HCT116 (cell line): ENCODE results near the gene UBE3B.

Source experiments
- CEBPB ChIP-seq: IDR thresholded peaks from 2 replicates; pipeline ENCODE4 v1.6.1; 2012; ENCODE audit warnings: low read depth
- EGR1 ChIP-seq: IDR thresholded peaks from 2 replicates; pipeline ENCODE4 v1.6.1; 2012; ENCODE audit warnings: low read depth
- EZH2 ChIP-seq: fragments of 200-600 bp; sonication (generic); IDR thresholded peaks from 2 replicates; pipeline ENCODE4 v1.6.1; 2017; ENCODE audit warnings: antibody characterized with exemption, mixed run types
- JUND ChIP-seq: IDR thresholded peaks from 2 replicates; pipeline ENCODE4 v1.6.1; 2012
- POLR2A ChIP-seq: IDR thresholded peaks from 2 replicates; pipeline ENCODE4 v1.7.0; 2011; ENCODE audit warnings: borderline replicate concordance; ENCODE audit not compliant: insufficient read depth, insufficient read length; ENCODE audit errors: extremely low read depth
- POLR2AphosphoS5 ChIP-seq: IDR thresholded peaks from 2 replicates; pipeline ENCODE4 v1.6.1; 2011; ENCODE audit warnings: mild to moderate bottlenecking, low read depth, low read length, moderate library complexity
- SIN3A ChIP-seq: IDR thresholded peaks from 2 replicates; pipeline ENCODE4 v1.6.1; 2012; ENCODE audit warnings: low read depth
- YY1 ChIP-seq: IDR thresholded peaks from 2 replicates; pipeline ENCODE4 v1.6.1; 2011; ENCODE audit warnings: low read length, low read depth, moderate library complexity, mild to moderate bottlenecking; ENCODE audit not compliant: insufficient replicate concordance; ENCODE audit errors: extremely low read depth
- ZNF274 ChIP-seq: fragments of 200-500 bp; sonication (Bioruptor generic); IDR thresholded peaks from 2 replicates; pipeline ENCODE4 v1.6.1; 2014; ENCODE audit warnings: mild to moderate bottlenecking, low read depth, low read length, inconsistent platforms
- TF ChIP-seq, protein P1 (sequence below), 3 experiments: fragments of 200-600 bp in 1 of 3; sonication (generic) in 1 of 3; IDR thresholded peaks in 2 of 3; conservative IDR thresholded peaks in 1 of 3; 2 replicates each; pipeline ENCODE4 v1.5.1; 2012 to 2017; ENCODE audit warnings: low read depth in 2 of 3, low read length in 2 of 3, antibody characterized with exemption in 1 of 3, borderline replicate concordance in 1 of 3, control low read depth in 1 of 3, mild to moderate bottlenecking in 1 of 3, mixed read lengths in 1 of 3, mixed run types in 1 of 3, moderate library complexity in 1 of 3; ENCODE audit not compliant: insufficient read depth in 1 of 3
- TF ChIP-seq, protein P2 (sequence below): IDR thresholded peaks from 2 replicates; pipeline ENCODE4 v1.6.1; 2012; ENCODE audit warnings: low read depth
- TF ChIP-seq, protein P3 (sequence below): IDR thresholded peaks from 2 replicates; pipeline ENCODE4 v1.6.1; 2012

DNA sequence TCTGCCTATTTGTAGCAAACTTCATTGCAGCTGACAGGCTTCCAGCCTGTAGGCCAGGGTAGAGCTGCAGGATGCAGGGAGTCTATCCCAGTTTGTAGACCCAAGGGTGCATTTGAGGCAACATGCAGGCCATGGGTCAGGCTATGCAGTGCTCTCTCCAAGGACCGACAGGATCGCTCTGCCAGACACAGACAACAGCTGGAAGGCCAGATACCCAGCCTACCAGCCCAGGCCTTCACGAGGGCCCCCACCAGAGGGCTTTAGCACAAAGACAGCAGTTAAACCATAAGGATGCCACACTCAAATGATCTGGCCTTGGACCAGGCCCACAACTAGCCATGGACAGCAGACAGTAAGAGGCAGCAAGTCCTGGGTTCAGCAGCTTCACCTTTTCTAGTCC, 10.6 kb upstream of the UBE3B start:
- TF ChIP-seq, protein P1, sequence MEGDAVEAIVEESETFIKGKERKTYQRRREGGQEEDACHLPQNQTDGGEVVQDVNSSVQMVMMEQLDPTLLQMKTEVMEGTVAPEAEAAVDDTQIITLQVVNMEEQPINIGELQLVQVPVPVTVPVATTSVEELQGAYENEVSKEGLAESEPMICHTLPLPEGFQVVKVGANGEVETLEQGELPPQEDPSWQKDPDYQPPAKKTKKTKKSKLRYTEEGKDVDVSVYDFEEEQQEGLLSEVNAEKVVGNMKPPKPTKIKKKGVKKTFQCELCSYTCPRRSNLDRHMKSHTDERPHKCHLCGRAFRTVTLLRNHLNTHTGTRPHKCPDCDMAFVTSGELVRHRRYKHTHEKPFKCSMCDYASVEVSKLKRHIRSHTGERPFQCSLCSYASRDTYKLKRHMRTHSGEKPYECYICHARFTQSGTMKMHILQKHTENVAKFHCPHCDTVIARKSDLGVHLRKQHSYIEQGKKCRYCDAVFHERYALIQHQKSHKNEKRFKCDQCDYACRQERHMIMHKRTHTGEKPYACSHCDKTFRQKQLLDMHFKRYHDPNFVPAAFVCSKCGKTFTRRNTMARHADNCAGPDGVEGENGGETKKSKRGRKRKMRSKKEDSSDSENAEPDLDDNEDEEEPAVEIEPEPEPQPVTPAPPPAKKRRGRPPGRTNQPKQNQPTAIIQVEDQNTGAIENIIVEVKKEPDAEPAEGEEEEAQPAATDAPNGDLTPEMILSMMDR (IDR thresholded peaks at IDR 0.05 in 2 of 3, conservative IDR thresholded peaks at IDR 0.05 in 1 of 3; ENCODE audit: borderline replicate concordance in 1 of 3, insufficient read depth in 1 of 3, low read depth in 2 of 3, low read length in 2 of 3), result no peak
- TF ChIP-seq ZNF274 (no peak), POLR2A (no peak), POLR2AphosphoS5 (no peak), CEBPB (no peak), EZH2 (no peak), YY1 (no peak), SIN3A (no peak), JUND (no peak), EGR1 (no peak)
- TF ChIP-seq, protein P2, sequence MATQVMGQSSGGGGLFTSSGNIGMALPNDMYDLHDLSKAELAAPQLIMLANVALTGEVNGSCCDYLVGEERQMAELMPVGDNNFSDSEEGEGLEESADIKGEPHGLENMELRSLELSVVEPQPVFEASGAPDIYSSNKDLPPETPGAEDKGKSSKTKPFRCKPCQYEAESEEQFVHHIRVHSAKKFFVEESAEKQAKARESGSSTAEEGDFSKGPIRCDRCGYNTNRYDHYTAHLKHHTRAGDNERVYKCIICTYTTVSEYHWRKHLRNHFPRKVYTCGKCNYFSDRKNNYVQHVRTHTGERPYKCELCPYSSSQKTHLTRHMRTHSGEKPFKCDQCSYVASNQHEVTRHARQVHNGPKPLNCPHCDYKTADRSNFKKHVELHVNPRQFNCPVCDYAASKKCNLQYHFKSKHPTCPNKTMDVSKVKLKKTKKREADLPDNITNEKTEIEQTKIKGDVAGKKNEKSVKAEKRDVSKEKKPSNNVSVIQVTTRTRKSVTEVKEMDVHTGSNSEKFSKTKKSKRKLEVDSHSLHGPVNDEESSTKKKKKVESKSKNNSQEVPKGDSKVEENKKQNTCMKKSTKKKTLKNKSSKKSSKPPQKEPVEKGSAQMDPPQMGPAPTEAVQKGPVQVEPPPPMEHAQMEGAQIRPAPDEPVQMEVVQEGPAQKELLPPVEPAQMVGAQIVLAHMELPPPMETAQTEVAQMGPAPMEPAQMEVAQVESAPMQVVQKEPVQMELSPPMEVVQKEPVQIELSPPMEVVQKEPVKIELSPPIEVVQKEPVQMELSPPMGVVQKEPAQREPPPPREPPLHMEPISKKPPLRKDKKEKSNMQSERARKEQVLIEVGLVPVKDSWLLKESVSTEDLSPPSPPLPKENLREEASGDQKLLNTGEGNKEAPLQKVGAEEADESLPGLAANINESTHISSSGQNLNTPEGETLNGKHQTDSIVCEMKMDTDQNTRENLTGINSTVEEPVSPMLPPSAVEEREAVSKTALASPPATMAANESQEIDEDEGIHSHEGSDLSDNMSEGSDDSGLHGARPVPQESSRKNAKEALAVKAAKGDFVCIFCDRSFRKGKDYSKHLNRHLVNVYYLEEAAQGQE, result no peak
- TF ChIP-seq, protein P3, sequence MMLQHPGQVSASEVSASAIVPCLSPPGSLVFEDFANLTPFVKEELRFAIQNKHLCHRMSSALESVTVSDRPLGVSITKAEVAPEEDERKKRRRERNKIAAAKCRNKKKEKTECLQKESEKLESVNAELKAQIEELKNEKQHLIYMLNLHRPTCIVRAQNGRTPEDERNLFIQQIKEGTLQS, result no peak
